Measurements from ENCODE around the gene PNPLA6.

DNA sequence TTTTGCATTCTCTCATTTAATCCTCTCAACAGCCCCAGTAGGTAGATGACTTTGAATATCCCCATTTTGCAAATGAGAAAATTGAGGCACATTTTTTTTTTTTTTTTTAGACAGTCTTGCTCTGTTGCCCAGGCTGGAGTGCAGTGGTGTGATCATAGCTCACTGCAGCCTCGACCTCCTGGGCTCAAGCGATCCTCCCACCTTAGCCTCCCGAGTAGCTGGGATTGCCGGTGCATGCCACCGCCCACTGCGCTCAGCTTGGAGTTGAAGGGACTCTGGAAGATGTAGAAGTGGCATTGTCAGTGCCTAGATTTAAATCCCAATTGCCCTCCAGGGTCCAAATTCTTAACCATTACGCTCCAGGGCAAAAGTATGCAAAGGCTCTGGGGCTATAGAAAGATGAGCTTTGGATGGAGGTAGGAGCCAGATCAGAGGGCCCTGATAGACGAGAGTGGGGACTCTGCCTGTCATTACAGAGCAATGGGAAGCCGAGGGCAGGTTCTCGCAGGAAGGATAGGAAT, 13.9 kb upstream of the PNPLA6 start:
- TF ChIP-seq, protein P1, sequence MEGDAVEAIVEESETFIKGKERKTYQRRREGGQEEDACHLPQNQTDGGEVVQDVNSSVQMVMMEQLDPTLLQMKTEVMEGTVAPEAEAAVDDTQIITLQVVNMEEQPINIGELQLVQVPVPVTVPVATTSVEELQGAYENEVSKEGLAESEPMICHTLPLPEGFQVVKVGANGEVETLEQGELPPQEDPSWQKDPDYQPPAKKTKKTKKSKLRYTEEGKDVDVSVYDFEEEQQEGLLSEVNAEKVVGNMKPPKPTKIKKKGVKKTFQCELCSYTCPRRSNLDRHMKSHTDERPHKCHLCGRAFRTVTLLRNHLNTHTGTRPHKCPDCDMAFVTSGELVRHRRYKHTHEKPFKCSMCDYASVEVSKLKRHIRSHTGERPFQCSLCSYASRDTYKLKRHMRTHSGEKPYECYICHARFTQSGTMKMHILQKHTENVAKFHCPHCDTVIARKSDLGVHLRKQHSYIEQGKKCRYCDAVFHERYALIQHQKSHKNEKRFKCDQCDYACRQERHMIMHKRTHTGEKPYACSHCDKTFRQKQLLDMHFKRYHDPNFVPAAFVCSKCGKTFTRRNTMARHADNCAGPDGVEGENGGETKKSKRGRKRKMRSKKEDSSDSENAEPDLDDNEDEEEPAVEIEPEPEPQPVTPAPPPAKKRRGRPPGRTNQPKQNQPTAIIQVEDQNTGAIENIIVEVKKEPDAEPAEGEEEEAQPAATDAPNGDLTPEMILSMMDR (IDR thresholded peaks at IDR 0.05; ENCODE audit: low read depth, low read length) = no peak
- TF ChIP-seq EZH2phosphoT487 (IDR thresholded peaks at IDR 0.05; ENCODE audit: low read depth) = no peak
